Neural cell (in vitro differentiated cells): ENCODE results near the gene C12orf42. TPM values are rescaled to one million over a fixed set of nuclear protein-coding genes. Genes with fewer than 3 reads are reported as not detected.

Experiments
- H2AFZ ChIP-seq: fragments of 200-600, 300-800 bp; sonication (generic), shearing (Covaris generic); 2 replicates; pipeline ENCODE4 v1.6.0; 2014; ENCODE audit warnings: low read depth, mild to moderate bottlenecking, antibody characterized with exemption, low read length, moderate library complexity
- H3F3A ChIP-seq: fragments of 200-600 bp; shearing (Covaris generic); 2 replicates; pipeline ENCODE4 v1.6.1; 2016; ENCODE audit warnings: mild to moderate bottlenecking, moderate library complexity, mixed read lengths, antibody characterized with exemption, low read length; ENCODE audit not compliant: insufficient read depth, poor library complexity, severe bottlenecking
- H3K27ac ChIP-seq: fragments of 200-600, 300-800 bp; sonication (generic), shearing (Covaris generic); 2 replicates; pipeline ENCODE4 v1.5.1; 2014; ENCODE audit warnings: mild to moderate bottlenecking, low read length, moderate library complexity
- H3K27me3 ChIP-seq: fragments of 300-800, 200-600 bp; sonication (generic), shearing (Covaris generic); 2 replicates; pipeline ENCODE4 v1.6.0; 2014; ENCODE audit warnings: mild to moderate bottlenecking, low read depth, low read length, moderate library complexity; ENCODE audit not compliant: insufficient read depth
- H3K36me3 ChIP-seq: fragments of 300-800, 200-600 bp; sonication (generic), shearing (Covaris generic); 2 replicates; pipeline ENCODE4 v1.5.1; 2014; ENCODE audit warnings: mild to moderate bottlenecking, antibody characterized with exemption, low read length, moderate library complexity; ENCODE audit not compliant: insufficient read depth
- H3K4me2 ChIP-seq: fragments of 300-800, 200-600 bp; sonication (generic), shearing (Covaris generic); 2 replicates; pipeline ENCODE4 v1.6.0; 2014; ENCODE audit warnings: mild to moderate bottlenecking, low read length
- H3K4me3 ChIP-seq: fragments of 300-800, 200-600 bp; sonication (generic), shearing (Covaris generic); 2 replicates; pipeline ENCODE4 v1.5.1; 2014; ENCODE audit warnings: mild to moderate bottlenecking, low read length, moderate library complexity
- H3K79me2 ChIP-seq: fragments of 200-600 bp; shearing (Covaris generic); replicated peaks from 2 replicates; pipeline ENCODE4 v1.6.0; 2014; ENCODE audit warnings: mild to moderate bottlenecking, low read length, moderate library complexity; ENCODE audit not compliant: insufficient read depth
- H3K9ac ChIP-seq: fragments of 300-800, 200-600 bp; sonication (generic), shearing (Covaris generic); 2 replicates; pipeline ENCODE4 v1.6.1; 2016; ENCODE audit warnings: mild to moderate bottlenecking, low read length, mixed read lengths
- H3K9me2 ChIP-seq: fragments of 200-600 bp; shearing (Covaris generic); 2 replicates; pipeline ENCODE4 v1.6.1; 2016; ENCODE audit warnings: mild to moderate bottlenecking, low read length, mixed read lengths; ENCODE audit not compliant: insufficient read depth
- H3K9me3 ChIP-seq: fragments of 200-600, 300-800 bp; sonication (generic), shearing (Covaris generic); 2 replicates; pipeline ENCODE4 v1.6.1; 2016; ENCODE audit warnings: mild to moderate bottlenecking, mixed run types, low read length, moderate library complexity, mixed read lengths
- H4K20me1 ChIP-seq: fragments of 200-600 bp; shearing (Covaris generic); 2 replicates; pipeline ENCODE4 v1.6.1; 2016; ENCODE audit warnings: mild to moderate bottlenecking, mixed run types; ENCODE audit not compliant: insufficient read depth
- EP300 ChIP-seq: fragments of 450-650 bp; conservative IDR thresholded peaks from 2 replicates; pipeline ENCODE4 v1.6.1; 2014; ENCODE audit warnings: antibody characterized with exemption, mild to moderate bottlenecking, moderate library complexity; ENCODE audit not compliant: poor library complexity, severe bottlenecking
- EZH2 ChIP-seq: fragments of 200-600, 300-800 bp; shearing (Covaris generic), sonication (generic); IDR thresholded peaks from 2 replicates; pipeline ENCODE4 v1.6.1; 2014; ENCODE audit warnings: antibody characterized with exemption, low read length, borderline replicate concordance, mild to moderate bottlenecking; ENCODE audit not compliant: insufficient read depth, poor library complexity, severe bottlenecking
- MXI1 ChIP-seq: fragments of 450-650 bp; conservative IDR thresholded peaks from 2 replicates; pipeline ENCODE4 v1.6.1; 2014; ENCODE audit warnings: antibody characterized with exemption, mild to moderate bottlenecking; ENCODE audit not compliant: poor library complexity, severe bottlenecking
- POLR2AphosphoS5 ChIP-seq: IDR thresholded peaks from 2 replicates; pipeline ENCODE4 v1.6.1; 2012
- RAD21 ChIP-seq: fragments of 450-650 bp; conservative IDR thresholded peaks from 2 replicates; pipeline ENCODE4 v1.6.1; 2014; ENCODE audit warnings: antibody characterized with exemption, mild to moderate bottlenecking, moderate library complexity
- SMC3 ChIP-seq: fragments of 450-650 bp; conservative IDR thresholded peaks from 2 replicates; pipeline ENCODE4 v1.6.1; 2014; ENCODE audit warnings: antibody characterized with exemption, mild to moderate bottlenecking, moderate library complexity; ENCODE audit not compliant: poor library complexity
- TAF1 ChIP-seq: IDR thresholded peaks from 2 replicates; pipeline ENCODE4 v1.6.1; 2012; ENCODE audit warnings: low read depth
- polyA plus RNA-seq: library from polyadenylated mRNA; depleted of rRNA; stranded (reverse); fragments of >200 nt; gene quantifications from 2 replicates; pipeline ENCODE4 v1.2.3, GENCODE V29; 2014
- TF ChIP-seq, protein P1 (sequence below): fragments of 450-650 bp; IDR thresholded peaks from 2 replicates; pipeline ENCODE4 v1.5.1; 2014; ENCODE audit warnings: antibody characterized with exemption, mild to moderate bottlenecking, moderate library complexity; ENCODE audit not compliant: poor library complexity, severe bottlenecking
- TF ChIP-seq, protein P2 (sequence below): IDR thresholded peaks from 2 replicates; pipeline ENCODE4 v1.6.1; 2012; ENCODE audit warnings: borderline replicate concordance

The C12orf42 gene
- polyA plus RNA-seq, 1 donor from 2014 or later: 0.54 TPM

DNA sequence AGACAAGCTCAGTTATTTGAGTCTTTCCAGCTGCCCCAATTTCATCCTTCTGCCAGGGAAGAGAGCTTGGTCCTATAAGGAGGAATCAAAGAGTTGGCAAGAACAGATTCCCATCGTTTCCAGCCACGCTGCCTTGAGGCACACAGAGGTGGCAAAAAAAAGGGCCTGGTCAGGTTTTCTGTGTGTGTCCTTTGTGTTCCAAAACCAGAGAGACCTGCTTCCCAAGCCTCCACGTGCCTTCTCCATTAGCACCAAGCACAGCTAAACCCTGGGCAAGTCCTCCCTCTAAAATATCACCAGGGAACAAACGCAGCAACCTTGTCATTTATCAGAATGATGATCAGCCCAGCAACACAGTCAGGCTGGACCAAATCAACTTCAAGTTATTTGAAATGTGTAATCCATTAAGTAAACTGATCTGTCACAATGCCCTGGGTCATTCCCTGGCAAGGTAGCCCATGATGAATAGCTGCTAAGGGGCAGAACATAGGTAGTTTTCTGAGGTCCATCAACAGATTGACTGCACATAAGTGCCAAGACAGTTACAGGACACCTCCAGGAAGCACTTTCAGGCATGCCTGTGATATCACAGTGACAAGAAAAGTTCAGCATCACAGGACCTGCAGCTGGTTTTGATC, 28.6 kb upstream of the C12orf42 start:
- H3F3A ChIP-seq: no peaks in the 10 kb centered on the region
- H3K27ac ChIP-seq: no peak overlapping the region
- no peaks in the 10 kb centered on the region for H3K36me3 ChIP-seq
- no peak overlapping the region for H3K9ac ChIP-seq
- no peaks in the 10 kb centered on the region for H4K20me1 ChIP-seq
- no peak overlapping the region for H3K4me2 ChIP-seq
- H2AFZ ChIP-seq: no peak overlapping the region
- H3K27me3 ChIP-seq: no peaks in the 10 kb centered on the region
- no peaks in the 10 kb centered on the region for H3K9me3 ChIP-seq
- H3K79me2 ChIP-seq: no peaks in the 10 kb centered on the region
- no peaks in the 10 kb centered on the region for H3K9me2 ChIP-seq
- no peak overlapping the region for H3K4me3 ChIP-seq
- TF ChIP-seq MXI1 (no peak), EZH2 (no peak), EP300 (no peak), SMC3 (no peak)
- TF ChIP-seq, protein P1, sequence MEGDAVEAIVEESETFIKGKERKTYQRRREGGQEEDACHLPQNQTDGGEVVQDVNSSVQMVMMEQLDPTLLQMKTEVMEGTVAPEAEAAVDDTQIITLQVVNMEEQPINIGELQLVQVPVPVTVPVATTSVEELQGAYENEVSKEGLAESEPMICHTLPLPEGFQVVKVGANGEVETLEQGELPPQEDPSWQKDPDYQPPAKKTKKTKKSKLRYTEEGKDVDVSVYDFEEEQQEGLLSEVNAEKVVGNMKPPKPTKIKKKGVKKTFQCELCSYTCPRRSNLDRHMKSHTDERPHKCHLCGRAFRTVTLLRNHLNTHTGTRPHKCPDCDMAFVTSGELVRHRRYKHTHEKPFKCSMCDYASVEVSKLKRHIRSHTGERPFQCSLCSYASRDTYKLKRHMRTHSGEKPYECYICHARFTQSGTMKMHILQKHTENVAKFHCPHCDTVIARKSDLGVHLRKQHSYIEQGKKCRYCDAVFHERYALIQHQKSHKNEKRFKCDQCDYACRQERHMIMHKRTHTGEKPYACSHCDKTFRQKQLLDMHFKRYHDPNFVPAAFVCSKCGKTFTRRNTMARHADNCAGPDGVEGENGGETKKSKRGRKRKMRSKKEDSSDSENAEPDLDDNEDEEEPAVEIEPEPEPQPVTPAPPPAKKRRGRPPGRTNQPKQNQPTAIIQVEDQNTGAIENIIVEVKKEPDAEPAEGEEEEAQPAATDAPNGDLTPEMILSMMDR: no peak
- TF ChIP-seq, protein P2, sequence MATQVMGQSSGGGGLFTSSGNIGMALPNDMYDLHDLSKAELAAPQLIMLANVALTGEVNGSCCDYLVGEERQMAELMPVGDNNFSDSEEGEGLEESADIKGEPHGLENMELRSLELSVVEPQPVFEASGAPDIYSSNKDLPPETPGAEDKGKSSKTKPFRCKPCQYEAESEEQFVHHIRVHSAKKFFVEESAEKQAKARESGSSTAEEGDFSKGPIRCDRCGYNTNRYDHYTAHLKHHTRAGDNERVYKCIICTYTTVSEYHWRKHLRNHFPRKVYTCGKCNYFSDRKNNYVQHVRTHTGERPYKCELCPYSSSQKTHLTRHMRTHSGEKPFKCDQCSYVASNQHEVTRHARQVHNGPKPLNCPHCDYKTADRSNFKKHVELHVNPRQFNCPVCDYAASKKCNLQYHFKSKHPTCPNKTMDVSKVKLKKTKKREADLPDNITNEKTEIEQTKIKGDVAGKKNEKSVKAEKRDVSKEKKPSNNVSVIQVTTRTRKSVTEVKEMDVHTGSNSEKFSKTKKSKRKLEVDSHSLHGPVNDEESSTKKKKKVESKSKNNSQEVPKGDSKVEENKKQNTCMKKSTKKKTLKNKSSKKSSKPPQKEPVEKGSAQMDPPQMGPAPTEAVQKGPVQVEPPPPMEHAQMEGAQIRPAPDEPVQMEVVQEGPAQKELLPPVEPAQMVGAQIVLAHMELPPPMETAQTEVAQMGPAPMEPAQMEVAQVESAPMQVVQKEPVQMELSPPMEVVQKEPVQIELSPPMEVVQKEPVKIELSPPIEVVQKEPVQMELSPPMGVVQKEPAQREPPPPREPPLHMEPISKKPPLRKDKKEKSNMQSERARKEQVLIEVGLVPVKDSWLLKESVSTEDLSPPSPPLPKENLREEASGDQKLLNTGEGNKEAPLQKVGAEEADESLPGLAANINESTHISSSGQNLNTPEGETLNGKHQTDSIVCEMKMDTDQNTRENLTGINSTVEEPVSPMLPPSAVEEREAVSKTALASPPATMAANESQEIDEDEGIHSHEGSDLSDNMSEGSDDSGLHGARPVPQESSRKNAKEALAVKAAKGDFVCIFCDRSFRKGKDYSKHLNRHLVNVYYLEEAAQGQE: no peak

DNA sequence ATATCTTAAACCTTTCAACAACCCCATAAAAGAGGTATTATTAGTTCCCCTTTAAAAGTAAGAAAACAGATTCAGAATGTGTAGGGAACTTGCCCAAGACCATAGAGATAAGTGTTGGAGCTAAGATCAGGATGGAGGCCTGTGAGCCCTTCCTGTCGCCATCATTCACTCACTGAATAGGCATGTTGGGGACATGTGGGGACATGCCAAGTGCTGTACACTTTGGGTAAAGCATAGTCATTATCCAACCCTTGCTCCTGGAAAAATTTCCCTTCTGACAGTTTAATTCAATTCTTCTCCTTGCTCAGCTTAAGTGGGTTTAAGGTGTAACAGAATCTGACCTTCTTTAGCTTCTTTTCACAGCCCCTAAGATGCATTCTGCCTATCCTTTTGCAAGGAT, 28.0 kb upstream of the C12orf42 start:
- no peaks in the 10 kb centered on the region for H3K79me2 ChIP-seq
- no peaks in the 10 kb centered on the region for H3K9me2 ChIP-seq
- H3K36me3 ChIP-seq: no peaks in the 10 kb centered on the region
- no peak overlapping the region for H3K4me2 ChIP-seq
- TF ChIP-seq, protein P2: no peak
- TF ChIP-seq MXI1 (no peak), POLR2AphosphoS5 (no peak), SMC3 (no peak), EZH2 (no peak), TAF1 (no peak), RAD21 (no peak), EP300 (no peak)
- TF ChIP-seq, protein P1: no peak
- H3F3A ChIP-seq: no peaks in the 10 kb centered on the region
- H3K4me3 ChIP-seq: no peak overlapping the region
- no peaks in the 10 kb centered on the region for H3K27me3 ChIP-seq
- H3K9me3 ChIP-seq: no peaks in the 10 kb centered on the region
- no peak overlapping the region for H2AFZ ChIP-seq
- no peak overlapping the region for H3K9ac ChIP-seq
- no peaks in the 10 kb centered on the region for H4K20me1 ChIP-seq
- no peak overlapping the region for H3K27ac ChIP-seq
